CD4-positive, alpha-beta T cell treated with Interleukin-12 subunit alpha and Interleukin-12 subunit beta, for 1 hour (primary cell): ENCODE results near the gene KLK3.
"Not testable (repeated sequence)": the region's sequence is repeated elsewhere in the genome, so short reads cannot be mapped to it uniquely, and the experiment has no call there.

Source experiments
- DNase-seq: peaks from one replicate; pipeline ENCODE4 v3.0.0-alpha.2; 2020

The KLK3 gene

DNA sequence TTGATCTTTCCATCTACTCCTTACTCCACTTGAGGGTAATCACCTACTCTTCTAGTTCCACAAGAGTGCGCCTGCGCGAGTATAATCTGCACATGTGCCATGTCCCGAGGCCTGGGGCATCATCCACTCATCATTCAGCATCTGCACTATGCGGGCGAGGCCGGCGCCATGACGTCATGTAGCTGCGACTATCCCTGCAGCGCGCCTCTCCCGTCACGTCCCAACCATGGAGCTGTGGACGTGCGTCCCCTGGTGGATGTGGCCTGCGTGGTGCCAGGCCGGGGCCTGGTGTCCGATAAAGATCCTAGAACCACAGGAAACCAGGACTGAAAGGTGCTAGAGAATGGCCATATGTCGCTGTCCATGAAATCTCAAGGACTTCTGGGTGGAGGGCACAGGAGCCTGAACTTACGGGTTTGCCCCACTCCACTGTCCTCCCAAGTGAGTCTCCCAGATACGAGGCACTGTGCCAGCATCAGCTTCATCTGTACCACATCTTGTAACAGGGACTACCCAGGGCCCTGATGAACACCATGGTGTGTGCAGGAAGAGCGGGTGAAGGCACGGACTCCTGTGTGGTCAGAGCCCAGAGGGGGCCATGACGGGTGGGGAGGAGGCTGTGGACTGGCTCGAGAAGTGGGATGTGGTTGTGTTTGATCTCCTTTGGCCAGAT is 15.8 kb downstream of the KLK3 start:
- DNase-seq = no peak

DNA sequence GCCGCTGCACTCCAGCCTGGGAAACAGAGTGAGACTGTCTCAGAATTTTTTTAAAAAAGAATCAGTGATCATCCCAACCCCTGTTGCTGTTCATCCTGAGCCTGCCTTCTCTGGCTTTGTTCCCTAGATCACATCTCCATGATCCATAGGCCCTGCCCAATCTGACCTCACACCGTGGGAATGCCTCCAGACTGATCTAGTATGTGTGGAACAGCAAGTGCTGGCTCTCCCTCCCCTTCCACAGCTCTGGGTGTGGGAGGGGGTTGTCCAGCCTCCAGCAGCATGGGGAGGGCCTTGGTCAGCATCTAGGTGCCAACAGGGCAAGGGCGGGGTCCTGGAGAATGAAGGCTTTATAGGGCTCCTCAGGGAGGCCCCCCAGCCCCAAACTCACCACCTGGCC is 18.3 kb downstream of the KLK3 start, which contains the start of gene KLK2:
Gene KLK2, plus strand, starts transcription at position 384 of the 400 bp plus-strand sequence. CDS start 35 bp downstream, outside the sequence.
- DNase-seq = no peak

DNA sequence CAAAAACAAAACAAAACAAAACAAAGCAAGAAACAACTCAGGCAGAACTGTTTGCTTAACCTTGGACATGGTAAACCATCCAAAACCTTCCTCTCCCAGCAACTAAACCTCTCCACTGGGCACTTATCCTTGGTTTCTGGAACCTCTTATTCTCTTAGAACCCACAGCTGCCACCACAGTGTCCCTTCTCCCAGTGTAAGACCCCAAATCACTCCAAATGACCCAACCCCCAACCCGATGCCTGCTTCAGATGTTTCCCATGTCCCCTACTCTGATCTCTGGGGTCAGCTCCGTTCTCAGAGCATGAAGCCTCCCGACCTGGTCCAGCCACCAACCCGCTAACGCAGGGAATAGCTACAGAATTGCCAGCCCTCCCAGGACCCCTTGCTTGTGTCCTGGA is 19.5 kb downstream of the KLK3 start:
- no peak for DNase-seq

DNA sequence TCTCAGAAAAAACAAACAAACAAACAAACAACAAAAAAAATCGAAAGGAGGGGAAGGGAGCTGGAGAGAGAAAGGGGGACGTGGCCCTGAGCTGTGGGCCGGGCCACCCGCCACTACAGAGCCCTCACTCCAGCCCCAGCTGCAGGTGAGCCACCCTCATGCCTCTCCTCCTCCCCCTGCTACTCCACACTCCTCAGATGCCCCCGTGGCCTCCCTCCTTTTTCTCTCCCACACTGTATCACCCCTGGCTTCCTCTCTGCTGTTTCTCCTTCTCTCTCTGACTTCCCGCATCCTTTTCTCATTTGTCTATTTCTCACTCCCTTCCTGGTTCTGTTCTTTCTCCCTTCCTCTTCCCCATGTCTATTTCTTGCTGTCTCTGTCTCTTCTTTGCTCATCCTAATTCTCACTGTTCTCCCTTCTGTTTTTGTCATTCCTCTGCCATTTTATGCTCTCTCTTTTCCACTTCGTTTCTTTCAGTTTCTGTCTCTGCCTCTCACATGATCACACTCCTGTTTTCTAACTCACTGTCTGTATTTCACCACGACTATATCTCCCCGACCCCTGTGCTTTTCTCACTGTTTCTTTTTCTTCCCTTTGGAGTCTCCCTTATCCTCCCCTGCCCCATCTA is 21.2 kb downstream of the KLK3 start:
- no peak for DNase-seq

DNA sequence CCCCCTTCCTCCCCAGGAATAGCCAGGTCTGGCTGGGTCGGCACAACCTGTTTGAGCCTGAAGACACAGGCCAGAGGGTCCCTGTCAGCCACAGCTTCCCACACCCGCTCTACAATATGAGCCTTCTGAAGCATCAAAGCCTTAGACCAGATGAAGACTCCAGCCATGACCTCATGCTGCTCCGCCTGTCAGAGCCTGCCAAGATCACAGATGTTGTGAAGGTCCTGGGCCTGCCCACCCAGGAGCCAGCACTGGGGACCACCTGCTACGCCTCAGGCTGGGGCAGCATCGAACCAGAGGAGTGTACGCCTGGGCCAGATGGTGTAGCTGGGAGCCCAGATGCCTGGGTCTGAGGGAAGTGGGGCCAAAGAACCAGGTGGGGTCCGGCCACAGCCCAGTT is 21.7 kb downstream of the KLK3 start:
- DNase-seq = no peak

DNA sequence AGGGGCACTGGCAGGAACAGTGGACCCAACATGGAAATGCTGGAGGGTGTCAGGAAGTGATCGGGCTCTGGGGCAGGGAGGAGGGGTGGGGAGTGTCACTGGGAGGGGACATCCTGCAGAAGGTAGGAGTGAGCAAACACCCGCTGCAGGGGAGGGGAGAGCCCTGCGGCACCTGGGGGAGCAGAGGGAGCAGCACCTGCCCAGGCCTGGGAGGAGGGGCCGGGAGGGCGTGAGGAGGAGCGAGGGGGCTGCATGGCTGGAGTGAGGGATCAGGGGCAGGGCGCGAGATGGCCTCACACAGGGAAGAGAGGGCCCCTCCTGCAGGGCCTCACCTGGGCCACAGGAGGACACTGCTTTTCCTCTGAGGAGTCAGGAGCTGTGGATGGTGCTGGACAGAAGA is 22.6 kb downstream of the KLK3 start:
- DNase-seq = no peak

DNA sequence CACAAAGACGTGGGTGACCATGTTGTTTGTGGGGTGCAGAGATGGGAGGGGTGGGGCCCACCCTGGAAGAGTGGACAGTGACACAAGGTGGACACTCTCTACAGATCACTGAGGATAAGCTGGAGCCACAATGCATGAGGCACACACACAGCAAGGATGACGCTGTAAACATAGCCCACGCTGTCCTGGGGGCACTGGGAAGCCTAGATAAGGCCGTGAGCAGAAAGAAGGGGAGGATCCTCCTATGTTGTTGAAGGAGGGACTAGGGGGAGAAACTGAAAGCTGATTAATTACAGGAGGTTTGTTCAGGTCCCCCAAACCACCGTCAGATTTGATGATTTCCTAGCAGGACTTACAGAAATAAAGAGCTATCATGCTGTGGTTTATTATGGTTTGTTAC is 24.1 kb downstream of the KLK3 start:
- DNase-seq = no peak

DNA sequence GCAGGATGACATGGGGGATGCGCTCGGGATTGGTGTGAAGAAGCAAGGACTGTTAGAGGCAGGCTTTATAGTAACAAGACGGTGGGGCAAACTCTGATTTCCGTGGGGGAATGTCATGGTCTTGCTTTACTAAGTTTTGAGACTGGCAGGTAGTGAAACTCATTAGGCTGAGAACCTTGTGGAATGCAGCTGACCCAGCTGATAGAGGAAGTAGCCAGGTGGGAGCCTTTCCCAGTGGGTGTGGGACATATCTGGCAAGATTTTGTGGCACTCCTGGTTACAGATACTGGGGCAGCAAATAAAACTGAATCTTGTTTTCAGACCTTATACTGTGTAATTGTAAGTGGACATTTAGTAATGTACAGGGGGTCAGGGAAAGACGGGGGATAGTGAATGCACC is 25.5 kb downstream of the KLK3 start:
- no peak for DNase-seq

DNA sequence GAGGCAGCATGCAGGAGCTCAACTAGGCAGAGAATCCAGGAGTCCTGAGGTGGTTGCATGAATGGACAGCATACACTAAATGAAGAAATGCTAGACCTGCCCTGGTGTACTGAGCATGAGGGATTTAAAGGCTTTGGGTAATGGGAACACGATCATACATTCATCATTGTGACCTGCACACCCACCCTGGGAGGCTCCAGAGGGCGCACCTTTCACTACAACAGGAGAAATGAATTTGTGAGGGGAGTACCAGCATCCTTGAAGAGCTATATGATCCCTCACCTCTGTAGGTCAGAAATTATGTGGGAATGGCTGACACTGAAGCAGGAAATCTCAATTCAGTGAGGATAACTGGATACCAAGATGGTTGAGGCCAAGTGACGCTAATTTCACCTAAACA is 27.5 kb downstream of the KLK3 start:
- DNase-seq = no peak

DNA sequence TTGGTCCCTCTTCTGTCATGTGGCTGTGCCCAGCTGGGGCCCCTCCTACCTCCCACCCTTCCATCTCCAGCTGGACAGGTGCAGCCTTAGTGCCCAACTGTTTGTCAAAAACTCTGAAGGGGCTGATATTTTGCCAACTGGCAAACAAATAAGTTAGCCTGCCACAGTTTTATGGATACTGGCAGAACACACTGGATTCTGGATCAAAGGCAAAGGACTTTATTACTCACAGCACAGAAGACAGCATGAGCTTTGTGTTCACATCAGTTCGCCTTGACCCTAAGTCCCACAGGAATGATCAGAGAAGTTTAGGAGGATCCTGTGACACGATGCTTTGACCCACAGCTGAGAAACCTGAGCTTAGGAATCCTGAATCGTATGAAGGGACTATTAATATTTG is 34.9 kb downstream of the KLK3 start:
- no peak for DNase-seq

DNA sequence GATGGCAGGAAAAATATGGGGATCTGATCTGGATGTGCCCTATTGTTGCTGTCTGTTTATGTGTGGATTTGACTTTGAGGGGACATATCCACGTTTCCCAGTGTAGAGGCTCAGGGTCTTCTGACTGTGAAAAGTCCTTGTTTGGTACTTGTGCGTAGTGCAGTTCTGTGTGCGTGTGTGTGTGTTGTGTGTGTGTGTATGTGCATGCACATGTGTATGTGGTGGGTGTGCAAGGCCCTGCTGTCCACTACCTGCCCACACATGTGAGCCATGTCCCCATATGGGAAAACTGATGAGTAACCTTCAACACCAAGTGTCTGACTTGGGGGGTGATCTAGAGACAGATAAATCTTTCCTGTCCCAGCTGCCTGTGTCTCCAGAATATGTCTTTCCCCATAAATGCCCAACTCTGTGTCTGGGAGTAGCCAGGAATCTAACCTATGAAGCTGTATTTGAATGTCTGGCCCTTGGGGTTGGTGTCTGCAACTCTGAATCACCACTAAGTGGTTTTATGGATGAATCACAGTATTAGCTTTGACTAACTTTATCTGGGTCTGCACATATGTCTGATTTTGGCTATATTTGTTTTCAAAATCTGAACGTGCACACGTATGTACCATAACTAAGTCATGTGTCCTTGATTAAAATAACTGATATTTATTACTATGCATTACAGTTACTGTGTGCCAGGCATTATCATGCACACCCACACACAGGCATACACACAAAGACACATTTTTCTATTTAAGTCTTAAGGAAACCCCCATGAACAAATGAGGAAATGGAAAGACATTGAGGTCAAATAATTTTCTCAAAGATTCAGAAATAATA is 35.9 kb downstream of the KLK3 start:
- no peak for DNase-seq

DNA sequence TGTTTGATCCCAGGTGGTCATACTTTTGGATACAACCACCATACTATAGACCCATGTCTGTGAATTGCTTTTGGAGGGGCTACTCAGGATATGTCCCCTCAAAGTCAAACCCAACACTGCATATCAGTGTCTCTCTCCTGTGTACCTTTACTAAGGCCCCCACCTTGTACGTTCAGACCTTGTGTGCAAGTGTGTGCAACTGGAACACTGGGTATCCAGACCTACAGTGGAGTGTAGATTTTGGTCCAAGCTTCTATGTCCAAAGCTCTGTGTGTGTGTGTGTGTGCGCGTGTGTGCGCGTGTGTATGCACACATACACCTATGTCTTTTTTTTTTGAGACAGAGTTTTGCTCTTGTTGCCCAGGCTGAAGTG is 36.5 kb downstream of the KLK3 start:
- DNase-seq = no peak

DNA sequence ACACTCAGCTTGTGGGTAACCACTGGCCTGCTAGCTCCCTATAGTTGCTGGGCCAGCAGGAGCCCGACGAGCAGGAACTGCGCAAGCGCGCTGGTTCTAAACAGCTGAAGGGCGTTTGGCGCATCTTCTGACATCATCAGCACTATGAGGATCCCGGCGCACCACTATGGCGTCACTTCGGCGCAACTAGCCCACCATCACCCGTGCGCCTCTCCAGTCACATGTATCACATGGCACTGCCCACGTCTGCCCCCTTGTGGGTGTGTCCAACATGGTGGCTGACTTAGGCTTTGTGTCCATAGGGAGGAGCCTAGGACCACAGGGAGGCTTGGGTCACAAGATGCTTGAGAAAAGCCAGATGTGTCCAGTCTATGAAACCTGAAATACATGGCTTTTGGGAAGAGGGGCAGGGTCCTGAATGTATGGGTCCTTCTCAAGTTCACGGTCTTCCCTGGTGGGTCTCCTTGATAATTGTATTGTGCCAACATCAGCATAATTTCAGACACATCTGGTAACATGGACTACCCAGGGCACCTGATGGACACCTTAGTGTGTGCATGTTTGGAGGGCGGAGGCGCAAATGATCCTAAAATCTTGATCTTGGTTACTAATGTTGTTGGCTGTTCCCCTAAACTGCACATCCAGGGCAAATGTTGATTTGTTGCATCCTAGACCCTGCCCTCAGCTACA is 38.5 kb downstream of the KLK3 start:
- DNase-seq = no peak

DNA sequence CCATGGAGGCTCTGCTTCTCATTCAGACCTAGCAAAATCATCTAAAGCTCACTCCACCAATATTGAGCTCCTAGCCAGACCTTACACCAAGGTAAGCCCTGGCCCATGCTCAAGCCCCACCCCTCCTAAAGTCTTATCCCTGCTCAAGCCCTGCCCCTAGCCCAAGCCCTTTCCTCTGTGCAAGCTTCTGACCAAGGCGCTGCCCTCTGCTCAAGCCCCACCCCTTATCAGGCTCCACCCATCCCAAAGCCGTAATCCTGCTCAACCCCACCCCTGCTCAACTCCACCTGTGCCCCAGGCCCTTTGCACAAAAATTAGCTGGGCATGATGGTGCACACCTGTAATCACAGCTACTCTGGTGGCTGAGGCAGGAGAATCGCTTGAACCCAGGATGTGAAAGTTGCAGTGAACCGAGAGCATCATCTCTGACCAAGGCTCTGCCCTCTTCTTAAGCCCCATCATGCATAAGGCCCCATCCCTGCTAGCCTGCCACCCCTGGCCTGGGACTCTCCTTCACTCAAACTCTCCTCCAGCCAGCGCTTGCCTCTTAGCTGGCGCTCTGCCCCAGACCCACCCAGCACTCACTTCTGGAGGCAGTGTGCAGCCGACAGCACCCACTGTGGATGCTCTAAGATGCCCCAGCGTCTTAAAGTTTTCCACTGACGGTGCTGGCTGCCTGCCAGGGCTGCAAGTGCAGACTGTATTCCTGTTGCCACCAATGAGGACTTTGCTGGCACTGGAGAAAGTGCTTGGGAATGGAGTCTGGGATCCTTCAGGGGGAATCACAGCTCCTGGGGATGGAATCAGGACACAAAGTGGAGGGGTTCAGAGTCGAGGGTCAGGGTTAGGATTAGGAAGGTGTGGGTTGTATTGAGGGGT is 40.0 kb downstream of the KLK3 start:
- no peak for DNase-seq

DNA sequence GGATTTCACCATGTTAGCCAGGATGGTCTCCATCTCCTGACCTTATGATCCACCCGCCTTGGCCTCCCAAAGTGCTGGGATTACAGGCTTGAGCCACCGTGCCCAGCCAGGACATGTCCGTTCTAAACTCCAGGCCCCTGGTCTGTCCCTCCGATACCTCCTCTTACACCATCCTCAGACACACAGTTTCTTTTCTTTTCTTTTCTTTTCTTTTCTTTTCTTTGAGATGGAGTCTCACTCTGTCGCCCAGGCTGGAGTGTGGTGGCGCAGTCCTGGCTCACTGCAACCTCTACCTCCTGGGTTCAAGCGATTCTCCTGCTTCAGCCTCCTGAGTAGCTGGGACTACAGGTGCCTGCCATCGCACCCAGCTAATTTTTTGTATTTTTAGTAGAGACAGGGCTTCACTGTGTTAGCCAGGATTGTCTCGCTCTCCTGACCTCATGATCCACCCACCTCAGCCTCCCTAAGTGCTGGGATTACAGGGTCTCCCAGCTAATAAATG is 41.4 kb downstream of the KLK3 start:
- not testable (repeated sequence) for DNase-seq

DNA sequence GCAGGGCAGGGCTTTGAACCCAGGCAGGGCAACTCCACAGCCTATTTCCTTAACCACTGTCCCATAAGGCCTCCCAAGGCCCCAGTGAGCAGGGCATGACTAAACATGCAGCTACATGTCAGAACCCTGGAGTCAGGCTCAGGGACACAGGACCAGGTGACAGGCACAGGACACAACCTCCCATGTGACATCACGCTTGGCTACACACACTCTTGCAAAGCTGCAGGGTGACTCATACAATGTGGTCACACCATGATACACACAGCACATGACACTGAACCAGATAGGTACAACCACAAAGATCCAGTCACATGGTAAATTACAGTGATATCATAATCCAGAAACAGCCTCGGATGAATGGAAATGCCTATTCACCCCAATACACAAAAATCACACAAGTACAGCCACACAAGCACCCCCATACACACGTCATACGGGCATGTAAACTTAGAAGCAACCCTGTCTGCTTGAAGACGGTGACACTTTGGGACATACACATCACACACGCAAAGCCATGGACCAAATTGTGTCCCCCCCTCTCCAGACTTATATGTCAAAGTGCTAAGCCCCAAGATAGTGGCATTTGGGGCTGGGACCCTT is 42.0 kb downstream of the KLK3 start:
- DNase-seq = no peak

DNA sequence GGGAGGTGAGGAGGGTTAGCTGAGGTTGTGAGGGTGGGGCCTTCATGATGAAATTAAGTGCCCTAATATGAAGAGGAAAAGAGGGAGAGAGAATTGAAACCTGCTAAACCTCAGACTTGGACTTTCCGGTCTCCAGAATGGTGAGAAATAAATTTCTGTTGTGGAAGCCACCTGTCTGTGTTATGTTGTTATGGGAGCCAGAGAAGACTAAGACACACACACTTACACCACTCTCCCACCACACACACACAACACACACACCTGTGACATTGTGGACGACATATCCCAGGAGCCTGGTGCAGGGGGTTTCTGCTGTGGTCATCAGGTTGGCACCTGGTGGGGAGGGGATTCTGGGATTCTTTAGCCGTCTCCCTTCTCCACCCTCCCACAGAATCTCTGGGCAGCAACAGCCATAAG is 42.5 kb downstream of the KLK3 start:
- DNase-seq = no peak

DNA sequence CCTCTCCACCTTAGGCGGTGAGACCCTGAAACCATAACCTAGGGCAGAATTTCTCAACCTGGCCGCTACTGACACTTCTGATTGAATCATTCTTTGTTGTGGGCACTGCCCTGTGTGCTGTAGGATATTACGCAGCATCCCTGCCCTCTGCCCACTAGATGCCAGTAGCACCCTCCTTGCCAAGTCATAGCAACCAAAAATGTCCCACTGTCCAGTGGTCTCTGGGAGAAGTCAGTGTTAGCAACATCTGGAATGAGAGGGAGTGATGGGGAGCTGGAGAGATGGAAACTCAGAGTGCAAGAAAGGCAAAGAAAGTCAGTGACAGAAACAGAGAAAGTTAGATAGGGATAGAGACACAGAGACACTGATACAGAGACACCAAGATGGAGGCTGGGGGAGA is 42.9 kb downstream of the KLK3 start:
- DNase-seq = no peak

DNA sequence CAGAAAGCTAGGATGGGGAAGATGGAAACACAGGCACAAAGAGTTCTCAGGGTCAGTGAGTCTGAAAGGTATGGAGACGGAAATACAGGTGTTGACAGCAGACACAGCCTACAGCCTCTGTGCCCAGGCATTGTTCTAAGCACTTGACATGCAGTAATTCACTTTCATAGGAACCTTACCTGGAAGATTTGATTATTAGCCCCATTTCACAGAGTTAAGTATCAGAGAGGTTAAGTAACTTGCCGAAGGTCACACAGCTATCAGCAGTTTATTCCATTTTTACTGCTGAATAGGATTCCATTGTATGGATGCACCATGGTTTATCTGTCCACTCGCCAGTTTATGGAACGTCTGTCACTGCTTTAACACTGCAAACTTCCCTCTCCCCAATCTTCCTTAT is 43.3 kb downstream of the KLK3 start:
- no peak for DNase-seq

DNA sequence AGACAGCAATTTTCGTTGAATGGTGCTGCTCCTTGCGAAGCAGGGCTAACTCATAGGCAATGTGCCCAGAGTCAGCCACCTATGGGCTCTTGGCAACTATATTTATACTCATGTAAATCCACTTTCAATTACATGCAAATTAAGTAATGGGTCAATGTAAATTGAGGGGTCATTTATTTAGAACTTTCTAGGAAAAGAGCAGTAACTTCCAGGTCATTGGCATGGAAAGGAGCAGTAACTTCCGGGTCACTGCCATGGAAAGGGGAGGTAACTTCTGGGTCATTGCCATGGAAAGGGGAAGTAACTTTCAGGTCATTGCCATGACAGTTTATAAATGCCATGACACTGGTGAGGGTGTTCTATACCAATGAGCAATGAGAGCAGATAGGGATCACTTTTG is 44.9 kb downstream of the KLK3 start:
- no peak for DNase-seq

DNA sequence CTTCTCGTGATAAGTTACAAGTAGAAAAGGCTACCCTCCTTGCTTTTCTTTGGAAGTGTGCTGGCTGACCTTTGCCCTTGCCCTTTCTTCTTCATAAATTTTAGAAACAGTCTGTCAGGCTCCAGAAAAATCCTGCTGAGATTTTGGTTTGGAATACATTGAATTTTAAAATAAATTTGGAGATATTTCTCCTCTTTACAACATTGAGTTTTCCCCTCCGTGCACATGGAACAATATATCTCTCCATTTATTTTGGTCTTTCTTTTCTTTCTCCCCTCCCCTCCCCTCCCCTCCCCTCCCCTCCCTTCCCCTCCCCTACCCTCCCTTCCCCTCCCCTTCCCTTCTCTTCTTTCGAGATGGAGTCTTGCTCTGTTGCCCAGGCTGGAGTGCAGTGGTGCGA is 47.9 kb downstream of the KLK3 start:
- no peak for DNase-seq

DNA sequence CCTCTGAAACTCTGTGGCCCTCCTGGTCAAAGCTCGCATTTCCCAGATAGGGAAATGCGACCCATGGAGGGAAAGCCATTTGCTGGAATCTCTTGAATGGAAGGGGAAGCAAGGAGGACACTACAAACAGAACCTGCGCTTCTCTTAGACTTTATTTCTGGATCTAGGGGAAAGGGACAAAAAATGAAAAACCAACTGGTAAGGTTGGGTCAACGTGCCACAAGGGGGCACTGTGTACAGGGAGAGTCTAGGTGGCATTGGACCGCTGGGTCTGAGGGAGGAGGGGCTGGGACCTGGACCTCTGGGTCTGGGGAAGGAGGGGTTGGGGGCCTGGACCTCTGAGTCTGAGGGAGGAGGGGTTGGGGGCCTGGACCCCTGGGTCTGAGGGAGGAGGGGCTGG is 51.5 kb downstream of the KLK3 start:
- no peak for DNase-seq
